IMR-90 (cell line): ENCODE measurements around the gene CELSR1.

Experiments used
- CTCF ChIP-seq: conservative IDR thresholded peaks from 2 replicates; pipeline ENCODE4 v1.5.1; 2012; ENCODE audit warnings: mild to moderate bottlenecking, low read depth, low read length, improper control_type of control experiment
- POLR2A ChIP-seq: IDR thresholded peaks from 2 replicates; pipeline ENCODE4 v1.6.1; 2012; ENCODE audit warnings: mild to moderate bottlenecking, low read depth, low read length

GRCh38 chr22:46424496-46424895 is 112.9 kb downstream of the CELSR1 start:
- TF ChIP-seq POLR2A, result no peak
- TF ChIP-seq CTCF, result no peak
